ENCODE data around the gene PRR33.

DNA sequence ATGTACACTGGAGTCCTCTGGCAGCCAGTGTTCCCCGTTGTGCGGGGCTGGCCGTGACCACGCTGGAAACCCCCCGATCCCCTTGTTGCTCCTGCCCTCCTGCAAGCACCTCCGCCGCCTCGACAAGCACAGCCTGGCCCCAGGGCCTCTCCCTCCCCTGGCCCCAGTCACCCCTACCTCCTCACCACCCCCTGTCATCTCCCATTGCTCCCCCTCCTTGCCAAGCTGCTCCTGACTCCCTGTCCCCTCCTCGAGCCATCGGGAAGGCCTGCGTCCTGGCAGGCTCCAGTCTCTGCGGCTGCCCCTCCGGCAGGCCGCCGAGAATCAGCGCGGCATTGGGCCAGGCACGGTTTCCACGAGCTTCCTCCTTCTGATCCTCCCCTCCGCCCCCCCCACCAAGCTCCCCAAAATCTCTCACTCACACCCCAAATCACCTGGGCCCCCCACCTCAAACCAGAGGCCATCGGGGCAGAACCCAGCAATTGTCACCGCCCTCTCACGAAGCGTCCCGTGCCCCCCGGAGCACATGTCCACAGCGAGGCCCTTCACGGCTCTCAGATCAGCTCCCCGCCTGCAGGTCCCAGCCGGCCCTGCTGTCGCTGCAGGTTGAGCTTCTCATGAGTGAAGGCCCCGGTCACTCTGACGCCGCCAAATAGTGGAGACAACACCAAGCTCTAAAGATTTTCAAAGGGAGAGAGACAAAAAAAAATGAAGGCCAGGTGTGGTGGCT is 44.5 kb downstream of the PRR33 start:
- TF ChIP-seq, protein P1, sequence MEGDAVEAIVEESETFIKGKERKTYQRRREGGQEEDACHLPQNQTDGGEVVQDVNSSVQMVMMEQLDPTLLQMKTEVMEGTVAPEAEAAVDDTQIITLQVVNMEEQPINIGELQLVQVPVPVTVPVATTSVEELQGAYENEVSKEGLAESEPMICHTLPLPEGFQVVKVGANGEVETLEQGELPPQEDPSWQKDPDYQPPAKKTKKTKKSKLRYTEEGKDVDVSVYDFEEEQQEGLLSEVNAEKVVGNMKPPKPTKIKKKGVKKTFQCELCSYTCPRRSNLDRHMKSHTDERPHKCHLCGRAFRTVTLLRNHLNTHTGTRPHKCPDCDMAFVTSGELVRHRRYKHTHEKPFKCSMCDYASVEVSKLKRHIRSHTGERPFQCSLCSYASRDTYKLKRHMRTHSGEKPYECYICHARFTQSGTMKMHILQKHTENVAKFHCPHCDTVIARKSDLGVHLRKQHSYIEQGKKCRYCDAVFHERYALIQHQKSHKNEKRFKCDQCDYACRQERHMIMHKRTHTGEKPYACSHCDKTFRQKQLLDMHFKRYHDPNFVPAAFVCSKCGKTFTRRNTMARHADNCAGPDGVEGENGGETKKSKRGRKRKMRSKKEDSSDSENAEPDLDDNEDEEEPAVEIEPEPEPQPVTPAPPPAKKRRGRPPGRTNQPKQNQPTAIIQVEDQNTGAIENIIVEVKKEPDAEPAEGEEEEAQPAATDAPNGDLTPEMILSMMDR (conservative IDR thresholded peaks at IDR 0.05), result no peak
- no peak for TF ChIP-seq ZFX (IDR thresholded peaks at IDR 0.05)
